Mesothelial cell of epicardium (in vitro differentiated cells): ENCODE data around the gene OR2A25. TPM values are rescaled to one million over a fixed set of nuclear protein-coding genes. Genes with fewer than 3 reads are reported as not detected.

ENCODE experiments used
- DNase-seq, 2 experiments: peaks; one replicate each; pipeline ENCODE4 v3.0.0; 2021; ENCODE audit warnings: low spot score in 2 of 2; ENCODE audit not compliant: unreplicated experiment in 2 of 2
- H3K27ac Mint-ChIP-seq: 2 replicates; pipeline ENCODE4 v1.8.0; 2021; ENCODE audit warnings: mixed read lengths
- H3K27me3 Mint-ChIP-seq: 2 replicates; pipeline ENCODE4 v1.8.0; 2021; ENCODE audit warnings: low read depth, mixed read lengths
- H3K36me3 Mint-ChIP-seq: 2 replicates; pipeline ENCODE4 v1.8.0; 2021; ENCODE audit warnings: mixed read lengths
- H3K4me1 Mint-ChIP-seq: 2 replicates; pipeline ENCODE4 v1.8.0; 2021; ENCODE audit warnings: mixed read lengths
- H3K4me3 Mint-ChIP-seq: 2 replicates; pipeline ENCODE4 v1.8.0; 2021; ENCODE audit warnings: mild to moderate bottlenecking, moderate library complexity, mixed read lengths
- H3K9me3 Mint-ChIP-seq: 2 replicates; pipeline ENCODE4 v1.8.0; 2021; ENCODE audit warnings: mixed read lengths
- CTCF ChIP-seq: fragments of 200-600 bp; sonication (generic); IDR thresholded peaks from one replicate; pipeline ENCODE4 v1.5.0; 2021; ENCODE audit warnings: antibody characterized with exemption; ENCODE audit not compliant: unreplicated experiment
- total RNA-seq: library from RNA; stranded (reverse); gene quantifications from 3 replicates; pipeline ENCODE4 v1.2.1, GENCODE V29; 2021

OR2A25 gene
- total RNA-seq, 1 donor from 2014 or later, result not detected

- no peak for TF ChIP-seq CTCF
- peaks cover 4% of the 10 kb centered on the region for H3K9me3 Mint-ChIP-seq
- H3K27me3 Mint-ChIP-seq, result peaks cover 2% of the 10 kb centered on the region
- H3K4me3 Mint-ChIP-seq, result no peak overlapping the region
- peaks cover 13% of the 10 kb centered on the region for H3K4me1 Mint-ChIP-seq
- no peaks in the 10 kb centered on the region for H3K36me3 Mint-ChIP-seq
- no peak overlapping the region for H3K27ac Mint-ChIP-seq
- DNase-seq, result no peak
Observed at GRCh38 chr7:144098776-144099175, 29.2 kb downstream of the OR2A25 start.

- no peak for DNase-seq
- peaks cover 13% of the 10 kb centered on the region for H3K4me1 Mint-ChIP-seq
- no peaks in the 10 kb centered on the region for H3K36me3 Mint-ChIP-seq
- H3K27me3 Mint-ChIP-seq, result peaks cover 5% of the 10 kb centered on the region
- no peak overlapping the region for H3K27ac Mint-ChIP-seq
- H3K4me3 Mint-ChIP-seq, result no peak overlapping the region
- peaks cover 4% of the 10 kb centered on the region for H3K9me3 Mint-ChIP-seq
- no peak for TF ChIP-seq CTCF
Observed at GRCh38 chr7:144100607-144101006, 31.0 kb downstream of the OR2A25 start.

- DNase-seq, result no peak
- Mint-ChIP-seq H3K36me3 (no peaks in the 10 kb centered on the region), H3K4me1 (peaks cover 13% of the 10 kb centered on the region), H3K4me3 (no peak overlapping the region), H3K9me3 (peaks cover 4% of the 10 kb centered on the region), H3K27ac (no peak overlapping the region), H3K27me3 (peaks cover 10% of the 10 kb centered on the region)
- TF ChIP-seq CTCF, result no peak
Observed at GRCh38 chr7:144102041-144102440, 32.4 kb downstream of the OR2A25 start.

GRCh38 chr7:144105211-144105610 lies 35.6 kb downstream of the OR2A25 start:
- Mint-ChIP-seq H3K27me3 (peaks cover 10% of the 10 kb centered on the region), H3K27ac (no peak overlapping the region), H3K4me1 (peaks cover 13% of the 10 kb centered on the region), H3K4me3 (no peak overlapping the region), H3K9me3 (no peaks in the 10 kb centered on the region), H3K36me3 (no peaks in the 10 kb centered on the region)
- DNase-seq, result no peak
- no peak for TF ChIP-seq CTCF

- DNase-seq, result no peak
- H3K4me1 Mint-ChIP-seq, result no peaks in the 10 kb centered on the region
- no peak for TF ChIP-seq CTCF
- no peaks in the 10 kb centered on the region for H3K9me3 Mint-ChIP-seq
- peaks cover 13% of the 10 kb centered on the region for H3K27me3 Mint-ChIP-seq
- H3K4me3 Mint-ChIP-seq, result no peak within 1 kb of the TSS
- no peak within 1 kb of the TSS for H3K27ac Mint-ChIP-seq
- no peaks in the 10 kb centered on the region for H3K36me3 Mint-ChIP-seq
Observed at GRCh38 chr7:144109283-144109682, 39.7 kb downstream of the OR2A25 start, which contains the start of gene OR2A2. Gene OR2A2 (plus strand): TSS chr7:144109583. CDS start chr7:144109583, 0 bp downstream.

GRCh38 chr7:144110272-144110671 lies 40.7 kb downstream of the OR2A25 start:
- H3K27me3 Mint-ChIP-seq, result peaks cover 10% of the 10 kb centered on the region
- H3K36me3 Mint-ChIP-seq, result no peaks in the 10 kb centered on the region
- no peak for TF ChIP-seq CTCF
- H3K4me1 Mint-ChIP-seq, result no peaks in the 10 kb centered on the region
- no peak overlapping the region for H3K4me3 Mint-ChIP-seq
- no peaks in the 10 kb centered on the region for H3K9me3 Mint-ChIP-seq
- H3K27ac Mint-ChIP-seq, result no peak overlapping the region
- no peak for DNase-seq
